Lower leg skin (tissue), 4 donors: Measurements from ENCODE around the gene CPZ. TPM values are rescaled to one million over a fixed set of nuclear protein-coding genes. Genes with fewer than 3 reads are reported as not detected.

Experiments used
- DNase-seq, 2 donors: peaks; one replicate each; pipeline ENCODE4 v3.0.0-alpha.2; 2019; ENCODE audit warnings: low spot score in 2 of 2
- H3K4me3 ChIP-seq: fragments of 200-600 bp; sonication (generic); 2 replicates; pipeline ENCODE4 v1.5.1; 2017; ENCODE audit warnings: mild to moderate bottlenecking, low read depth; ENCODE audit not compliant: poor library complexity, severe bottlenecking
- POLR2A ChIP-seq, 2 donors: fragments of 450-650 bp; IDR thresholded peaks; one replicate each; pipeline ENCODE4 v1.6.1; 2016 to 2017; ENCODE audit warnings: antibody characterized with exemption in 2 of 2, mild to moderate bottlenecking in 1 of 2, moderate library complexity in 1 of 2
- WGBS, 2 donors: methylation state at CpG; one replicate each; pipeline ENCODE4 v1.1.5; 2018; 5-methylcytosine and 5-hydroxymethylcytosine counted together
- intact Hi-C: fragments of 100-400 bp; cut with DNase I; formaldehyde crosslinking; loops from one replicate; pipeline ENCODE4 v1.15.0; 2023; ENCODE audit warnings: low total_unique reads
- total RNA-seq, 4 donors: library from RNA; depleted of rRNA; stranded (reverse); fragments of >200 nt; gene quantifications; one replicate each; pipeline ENCODE4 v1.1.0, GENCODE V29; 2016
- TF ChIP-seq, protein P1 (sequence below), 3 donors: fragments of 450-650 bp; IDR thresholded peaks; one replicate each; pipeline ENCODE4 v1.5.1; 2016; ENCODE audit warnings: antibody characterized with exemption in 3 of 3, mild to moderate bottlenecking in 3 of 3, moderate library complexity in 2 of 3

The CPZ gene
- total RNA-seq, 4 donors from 2014 or later: 0.91 to 10.2 TPM; not detected in 2

- H3K4me3 ChIP-seq: no peak overlapping the region
- 65 to 84% methylated on average over 17 to 37 of the region's 37 CpGs for WGBS, 2 donors
- intact Hi-C loops: loop anchor here (10.0 kb wide), 1 partner anchor 112 kb away; no protein-coding TSS in a partner anchor
- DNase-seq: no peak
- TF ChIP-seq, protein P1, sequence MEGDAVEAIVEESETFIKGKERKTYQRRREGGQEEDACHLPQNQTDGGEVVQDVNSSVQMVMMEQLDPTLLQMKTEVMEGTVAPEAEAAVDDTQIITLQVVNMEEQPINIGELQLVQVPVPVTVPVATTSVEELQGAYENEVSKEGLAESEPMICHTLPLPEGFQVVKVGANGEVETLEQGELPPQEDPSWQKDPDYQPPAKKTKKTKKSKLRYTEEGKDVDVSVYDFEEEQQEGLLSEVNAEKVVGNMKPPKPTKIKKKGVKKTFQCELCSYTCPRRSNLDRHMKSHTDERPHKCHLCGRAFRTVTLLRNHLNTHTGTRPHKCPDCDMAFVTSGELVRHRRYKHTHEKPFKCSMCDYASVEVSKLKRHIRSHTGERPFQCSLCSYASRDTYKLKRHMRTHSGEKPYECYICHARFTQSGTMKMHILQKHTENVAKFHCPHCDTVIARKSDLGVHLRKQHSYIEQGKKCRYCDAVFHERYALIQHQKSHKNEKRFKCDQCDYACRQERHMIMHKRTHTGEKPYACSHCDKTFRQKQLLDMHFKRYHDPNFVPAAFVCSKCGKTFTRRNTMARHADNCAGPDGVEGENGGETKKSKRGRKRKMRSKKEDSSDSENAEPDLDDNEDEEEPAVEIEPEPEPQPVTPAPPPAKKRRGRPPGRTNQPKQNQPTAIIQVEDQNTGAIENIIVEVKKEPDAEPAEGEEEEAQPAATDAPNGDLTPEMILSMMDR (IDR thresholded peaks at IDR 0.05): no peak
- no peak for TF ChIP-seq POLR2A (IDR thresholded peaks at IDR 0.05)
Observed at GRCh38 chr4:8586671-8587468, 5.7 kb upstream of the CPZ start.

GRCh38 chr4:8587469-8588195, 4.9 kb upstream of the CPZ start:
- intact Hi-C loops: loop anchor here (10.0 kb wide), 1 partner anchor 113 kb away; no protein-coding TSS in a partner anchor
- no peak for DNase-seq
- no peak overlapping the region for H3K4me3 ChIP-seq
- TF ChIP-seq POLR2A (IDR thresholded peaks at IDR 0.05): no peak
- TF ChIP-seq, protein P1 (IDR thresholded peaks at IDR 0.05): no peak
- WGBS, 2 donors: 82 to 86% methylated on average over 17 to 18 of the region's 18 CpGs

GRCh38 chr4:8588196-8588470, 4.4 kb upstream of the CPZ start:
- WGBS, 2 donors: 86 to 88% methylated on average over 2 of the region's 2 CpGs
- TF ChIP-seq, protein P1 (IDR thresholded peaks at IDR 0.05): no peak
- TF ChIP-seq POLR2A (IDR thresholded peaks at IDR 0.05): no peak
- no peak overlapping the region for H3K4me3 ChIP-seq
- DNase-seq: no peak
- intact Hi-C loops: loop anchor here (10.0 kb wide), 1 partner anchor 113 kb away; no protein-coding TSS in a partner anchor

GRCh38 chr4:8589336-8589735, 3.2 kb upstream of the CPZ start:
- 80% methylated on average over 10 of the region's 10 CpGs for WGBS, 2 donors
- DNase-seq: no peak
- intact Hi-C loops: loop anchor here (10.0 kb wide), 1 partner anchor 115 kb away; no protein-coding TSS in a partner anchor
- no peak overlapping the region for H3K4me3 ChIP-seq
- TF ChIP-seq, protein P1 (IDR thresholded peaks at IDR 0.05): no peak
- TF ChIP-seq POLR2A (IDR thresholded peaks at IDR 0.05): no peak

- 39 to 55% methylated on average over 8 to 11 of the region's 11 CpGs for WGBS, 2 donors
- TF ChIP-seq POLR2A (IDR thresholded peaks at IDR 0.05): no peak
- TF ChIP-seq, protein P1 (IDR thresholded peaks at IDR 0.05): no peak
- intact Hi-C loops: loop anchor here (10.0 kb wide), 1 partner anchor 115 kb away; no protein-coding TSS in a partner anchor
- H3K4me3 ChIP-seq: no peak overlapping the region
- no peak for DNase-seq
Observed at GRCh38 chr4:8589823-8590545, 2.6 kb upstream of the CPZ start.
